ENCODE results near the gene PLA2G6. TPM values are rescaled to one million over a fixed set of nuclear protein-coding genes. Genes with fewer than 3 reads are reported as not detected.

The PLA2G6 gene
- total and polyA plus RNA-seq, 2 of the 13 experiments (the other 11 are each of a cell fraction or from before 2014, with no cell fraction given): 4.8 to 11.5 TPM

DNA sequence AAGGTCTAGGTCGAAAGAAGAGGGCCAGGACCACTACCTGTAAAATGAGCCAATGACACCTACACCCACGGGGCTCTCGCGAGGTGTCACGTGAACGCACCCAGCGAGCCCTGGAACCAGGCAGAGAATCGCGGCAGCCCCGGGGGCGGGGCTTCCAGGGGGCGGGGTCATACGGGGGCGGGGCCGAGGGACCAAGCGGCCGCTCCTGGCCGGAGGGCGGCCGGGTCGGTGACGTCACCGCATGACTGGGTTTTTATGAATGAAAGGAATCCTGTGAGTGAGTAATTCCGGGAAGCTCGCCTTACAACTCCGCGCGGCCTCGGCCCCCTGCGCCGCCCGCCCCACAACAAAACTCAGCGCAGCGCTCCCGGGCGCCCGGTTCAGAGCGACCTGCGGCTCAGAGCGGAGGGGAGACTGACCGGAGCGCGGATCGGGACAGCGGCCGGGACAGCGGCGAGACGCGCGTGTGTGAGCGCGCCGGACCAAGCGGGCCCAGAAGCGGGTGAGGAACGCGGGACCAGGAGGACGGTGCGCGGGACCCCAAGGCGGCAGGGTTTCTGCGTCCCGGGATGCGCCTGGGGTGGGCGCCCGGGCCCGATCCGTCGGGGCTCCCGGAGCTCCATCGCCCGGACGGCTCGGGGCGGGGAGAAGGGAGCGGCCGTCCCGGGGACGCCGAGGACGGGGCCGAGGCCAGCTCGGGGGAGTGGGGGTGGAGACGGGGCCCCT, 20.2 kb upstream of the PLA2G6 start, which contains the start of gene MAFF (continued):
- TF ChIP-seq, protein P1, sequence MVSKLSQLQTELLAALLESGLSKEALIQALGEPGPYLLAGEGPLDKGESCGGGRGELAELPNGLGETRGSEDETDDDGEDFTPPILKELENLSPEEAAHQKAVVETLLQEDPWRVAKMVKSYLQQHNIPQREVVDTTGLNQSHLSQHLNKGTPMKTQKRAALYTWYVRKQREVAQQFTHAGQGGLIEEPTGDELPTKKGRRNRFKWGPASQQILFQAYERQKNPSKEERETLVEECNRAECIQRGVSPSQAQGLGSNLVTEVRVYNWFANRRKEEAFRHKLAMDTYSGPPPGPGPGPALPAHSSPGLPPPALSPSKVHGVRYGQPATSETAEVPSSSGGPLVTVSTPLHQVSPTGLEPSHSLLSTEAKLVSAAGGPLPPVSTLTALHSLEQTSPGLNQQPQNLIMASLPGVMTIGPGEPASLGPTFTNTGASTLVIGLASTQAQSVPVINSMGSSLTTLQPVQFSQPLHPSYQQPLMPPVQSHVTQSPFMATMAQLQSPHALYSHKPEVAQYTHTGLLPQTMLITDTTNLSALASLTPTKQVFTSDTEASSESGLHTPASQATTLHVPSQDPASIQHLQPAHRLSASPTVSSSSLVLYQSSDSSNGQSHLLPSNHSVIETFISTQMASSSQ (IDR thresholded peaks at IDR 0.05; ENCODE audit: low read depth): no peak
- TF ChIP-seq, protein P1 (CRISPR knock-in tag; IDR thresholded peaks at IDR 0.05; ENCODE audit: borderline replicate concordance): no peak; the same call in 1 of the 2 replicates
- TF ChIP-seq, protein P2, sequence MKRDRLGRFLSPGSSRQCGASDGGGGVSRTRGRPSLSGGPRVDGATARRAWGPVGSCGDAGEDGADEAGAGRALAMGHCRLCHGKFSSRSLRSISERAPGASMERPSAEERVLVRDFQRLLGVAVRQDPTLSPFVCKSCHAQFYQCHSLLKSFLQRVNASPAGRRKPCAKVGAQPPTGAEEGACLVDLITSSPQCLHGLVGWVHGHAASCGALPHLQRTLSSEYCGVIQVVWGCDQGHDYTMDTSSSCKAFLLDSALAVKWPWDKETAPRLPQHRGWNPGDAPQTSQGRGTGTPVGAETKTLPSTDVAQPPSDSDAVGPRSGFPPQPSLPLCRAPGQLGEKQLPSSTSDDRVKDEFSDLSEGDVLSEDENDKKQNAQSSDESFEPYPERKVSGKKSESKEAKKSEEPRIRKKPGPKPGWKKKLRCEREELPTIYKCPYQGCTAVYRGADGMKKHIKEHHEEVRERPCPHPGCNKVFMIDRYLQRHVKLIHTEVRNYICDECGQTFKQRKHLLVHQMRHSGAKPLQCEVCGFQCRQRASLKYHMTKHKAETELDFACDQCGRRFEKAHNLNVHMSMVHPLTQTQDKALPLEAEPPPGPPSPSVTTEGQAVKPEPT (CRISPR knock-in tag; IDR thresholded peaks at IDR 0.05; ENCODE audit: low read depth): no peak; the same call in 1 of the 2 replicates
- TF ChIP-seq ZNF331 (CRISPR knock-in tag; IDR thresholded peaks at IDR 0.05): peak; percentile 37; the same call in 1 of the 2 replicates
- TF ChIP-seq ZNF329 (CRISPR knock-in tag; IDR thresholded peaks at IDR 0.05; ENCODE audit: low read depth): no peak
- no peak for TF ChIP-seq CEBPB (IDR thresholded peaks at IDR 0.05; ENCODE audit: borderline replicate concordance, low read depth, low read length)
- TF ChIP-seq ZNF629 (CRISPR knock-in tag; conservative IDR thresholded peaks at IDR 0.05): no peak
- TF ChIP-seq PHF8 (CRISPR knock-in tag; IDR thresholded peaks at IDR 0.05): peak; percentile 69
- no peak for TF ChIP-seq SALL2 (CRISPR knock-in tag; IDR thresholded peaks at IDR 0.05)
- TF ChIP-seq, protein P3, sequence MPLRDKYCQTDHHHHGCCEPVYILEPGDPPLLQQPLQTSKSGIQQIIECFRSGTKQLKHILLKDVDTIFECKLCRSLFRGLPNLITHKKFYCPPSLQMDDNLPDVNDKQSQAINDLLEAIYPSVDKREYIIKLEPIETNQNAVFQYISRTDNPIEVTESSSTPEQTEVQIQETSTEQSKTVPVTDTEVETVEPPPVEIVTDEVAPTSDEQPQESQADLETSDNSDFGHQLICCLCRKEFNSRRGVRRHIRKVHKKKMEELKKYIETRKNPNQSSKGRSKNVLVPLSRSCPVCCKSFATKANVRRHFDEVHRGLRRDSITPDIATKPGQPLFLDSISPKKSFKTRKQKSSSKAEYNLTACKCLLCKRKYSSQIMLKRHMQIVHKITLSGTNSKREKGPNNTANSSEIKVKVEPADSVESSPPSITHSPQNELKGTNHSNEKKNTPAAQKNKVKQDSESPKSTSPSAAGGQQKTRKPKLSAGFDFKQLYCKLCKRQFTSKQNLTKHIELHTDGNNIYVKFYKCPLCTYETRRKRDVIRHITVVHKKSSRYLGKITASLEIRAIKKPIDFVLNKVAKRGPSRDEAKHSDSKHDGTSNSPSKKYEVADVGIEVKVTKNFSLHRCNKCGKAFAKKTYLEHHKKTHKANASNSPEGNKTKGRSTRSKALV (CRISPR knock-in tag; IDR thresholded peaks at IDR 0.05): 0 out of 2 replicates have a peak, but pooled peaks have one; percentile 42
- TF ChIP-seq SP140L (CRISPR knock-in tag; IDR thresholded peaks at IDR 0.05; ENCODE audit: borderline replicate concordance): no peak
- TF ChIP-seq REXO4 (CRISPR knock-in tag; IDR thresholded peaks at IDR 0.05; ENCODE audit: borderline replicate concordance): no peak
- 0 out of 2 replicates have a peak, but pooled peaks have one; percentile 13 for TF ChIP-seq ZNF235 (CRISPR knock-in tag; IDR thresholded peaks at IDR 0.05; ENCODE audit: borderline replicate concordance)
- TF ChIP-seq, protein P4, sequence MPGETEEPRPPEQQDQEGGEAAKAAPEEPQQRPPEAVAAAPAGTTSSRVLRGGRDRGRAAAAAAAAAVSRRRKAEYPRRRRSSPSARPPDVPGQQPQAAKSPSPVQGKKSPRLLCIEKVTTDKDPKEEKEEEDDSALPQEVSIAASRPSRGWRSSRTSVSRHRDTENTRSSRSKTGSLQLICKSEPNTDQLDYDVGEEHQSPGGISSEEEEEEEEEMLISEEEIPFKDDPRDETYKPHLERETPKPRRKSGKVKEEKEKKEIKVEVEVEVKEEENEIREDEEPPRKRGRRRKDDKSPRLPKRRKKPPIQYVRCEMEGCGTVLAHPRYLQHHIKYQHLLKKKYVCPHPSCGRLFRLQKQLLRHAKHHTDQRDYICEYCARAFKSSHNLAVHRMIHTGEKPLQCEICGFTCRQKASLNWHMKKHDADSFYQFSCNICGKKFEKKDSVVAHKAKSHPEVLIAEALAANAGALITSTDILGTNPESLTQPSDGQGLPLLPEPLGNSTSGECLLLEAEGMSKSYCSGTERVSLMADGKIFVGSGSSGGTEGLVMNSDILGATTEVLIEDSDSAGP (CRISPR knock-in tag; IDR thresholded peaks at IDR 0.05; ENCODE audit: borderline replicate concordance): peak; percentile 34; the same call in 1 of the 2 replicates
- TF ChIP-seq ZBTB21 (CRISPR knock-in tag; IDR thresholded peaks at IDR 0.05): peak; percentile 71
- TF ChIP-seq, protein P5, sequence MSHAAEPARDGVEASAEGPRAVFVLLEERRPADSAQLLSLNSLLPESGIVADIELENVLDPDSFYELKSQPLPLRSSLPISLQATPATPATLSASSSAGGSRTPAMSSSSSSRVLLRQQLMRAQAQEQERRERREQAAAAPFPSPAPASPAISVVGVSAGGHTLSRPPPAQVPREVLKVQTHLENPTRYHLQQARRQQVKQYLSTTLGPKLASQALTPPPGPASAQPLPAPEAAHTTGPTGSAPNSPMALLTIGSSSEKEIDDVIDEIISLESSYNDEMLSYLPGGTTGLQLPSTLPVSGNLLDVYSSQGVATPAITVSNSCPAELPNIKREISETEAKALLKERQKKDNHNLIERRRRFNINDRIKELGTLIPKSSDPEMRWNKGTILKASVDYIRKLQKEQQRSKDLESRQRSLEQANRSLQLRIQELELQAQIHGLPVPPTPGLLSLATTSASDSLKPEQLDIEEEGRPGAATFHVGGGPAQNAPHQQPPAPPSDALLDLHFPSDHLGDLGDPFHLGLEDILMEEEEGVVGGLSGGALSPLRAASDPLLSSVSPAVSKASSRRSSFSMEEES (CRISPR knock-in tag; IDR thresholded peaks at IDR 0.05): no peak
- TF ChIP-seq ZNF33A (CRISPR knock-in tag; IDR thresholded peaks at IDR 0.05; ENCODE audit: borderline replicate concordance): no peak
- no peak for TF ChIP-seq KLF11 (CRISPR knock-in tag; IDR thresholded peaks at IDR 0.05)
